ENCODE measurements around the gene PTPRG.
A peak's percentile ranks its signal among the peaks of the same experiment; 100 is the strongest.

PTPRG gene

GRCh38 chr3:61562721-61563312, 1.4 kb downstream of the PTPRG start:
- DNase-seq: peak in 5 of 14 donors; percentile 12 to 52 (median 31)

GRCh38 chr3:61563313-61564271, 2.2 kb downstream of the PTPRG start:
- DNase-seq: peak in 7 of 14 donors; percentile 20 to 56 (median 28)

GRCh38 chr3:61564395-61565059, 3.2 kb downstream of the PTPRG start:
- DNase-seq: peak in 13 of 14 donors; percentile 4 to 84 (median 59)

GRCh38 chr3:61565569-61565968, 4.2 kb downstream of the PTPRG start:
- DNase-seq: no peak

DNA sequence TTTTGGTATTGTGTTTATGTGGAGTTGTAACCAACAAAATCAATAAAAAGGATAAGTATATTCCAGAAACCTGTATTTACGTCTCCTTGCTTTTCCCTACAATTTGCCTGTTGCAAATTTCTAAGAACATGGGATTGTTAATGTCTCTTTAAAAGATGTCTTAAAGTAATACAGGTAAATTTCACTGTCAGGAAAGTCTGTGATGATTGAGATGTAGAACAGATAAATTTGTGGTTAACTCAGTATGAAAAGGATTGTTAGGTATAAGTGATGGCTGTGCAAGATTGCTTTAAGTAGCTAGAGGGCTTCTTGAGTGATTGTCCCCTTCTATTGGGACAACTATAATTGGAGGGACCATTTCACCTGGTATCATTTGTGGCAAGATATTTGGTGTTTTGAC, 6.8 kb downstream of the PTPRG start:
- DNase-seq: no peak

DNA sequence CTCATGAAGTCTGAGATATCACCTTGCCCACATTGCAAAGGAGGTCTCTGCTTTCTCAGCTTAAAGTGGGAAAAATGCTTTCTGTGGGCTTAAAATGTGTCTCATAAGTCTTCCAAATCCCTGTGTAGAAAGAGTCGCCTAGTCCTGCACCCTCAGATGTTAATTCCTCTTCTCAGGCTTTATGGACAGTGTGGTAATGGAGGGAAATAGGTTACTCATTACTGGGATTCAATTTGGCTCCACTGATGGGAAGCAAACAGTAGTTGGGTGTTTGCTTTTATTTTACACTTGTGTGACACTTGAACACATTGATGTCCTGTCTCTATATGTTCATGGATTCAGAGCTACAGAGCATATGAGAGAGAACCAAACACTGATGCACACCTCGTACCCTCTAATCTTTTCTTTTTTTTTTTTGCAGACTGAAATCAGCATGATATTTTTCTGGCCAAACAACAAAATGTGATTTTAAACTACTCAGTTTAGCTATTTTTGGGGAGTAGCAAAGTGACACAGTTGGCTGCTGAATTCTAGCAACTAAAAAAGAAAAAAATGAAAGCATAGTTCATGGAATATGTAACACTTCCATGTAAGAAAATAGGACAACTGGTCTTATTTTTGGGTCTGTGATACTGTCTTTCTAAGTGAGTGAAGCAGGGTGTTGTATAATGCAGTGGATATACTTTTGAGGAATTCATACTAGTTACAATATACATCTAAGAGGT, 8.6 kb downstream of the PTPRG start:
- DNase-seq: no peak

GRCh38 chr3:61570813-61571212, 9.4 kb downstream of the PTPRG start:
- DNase-seq: no peak

DNA sequence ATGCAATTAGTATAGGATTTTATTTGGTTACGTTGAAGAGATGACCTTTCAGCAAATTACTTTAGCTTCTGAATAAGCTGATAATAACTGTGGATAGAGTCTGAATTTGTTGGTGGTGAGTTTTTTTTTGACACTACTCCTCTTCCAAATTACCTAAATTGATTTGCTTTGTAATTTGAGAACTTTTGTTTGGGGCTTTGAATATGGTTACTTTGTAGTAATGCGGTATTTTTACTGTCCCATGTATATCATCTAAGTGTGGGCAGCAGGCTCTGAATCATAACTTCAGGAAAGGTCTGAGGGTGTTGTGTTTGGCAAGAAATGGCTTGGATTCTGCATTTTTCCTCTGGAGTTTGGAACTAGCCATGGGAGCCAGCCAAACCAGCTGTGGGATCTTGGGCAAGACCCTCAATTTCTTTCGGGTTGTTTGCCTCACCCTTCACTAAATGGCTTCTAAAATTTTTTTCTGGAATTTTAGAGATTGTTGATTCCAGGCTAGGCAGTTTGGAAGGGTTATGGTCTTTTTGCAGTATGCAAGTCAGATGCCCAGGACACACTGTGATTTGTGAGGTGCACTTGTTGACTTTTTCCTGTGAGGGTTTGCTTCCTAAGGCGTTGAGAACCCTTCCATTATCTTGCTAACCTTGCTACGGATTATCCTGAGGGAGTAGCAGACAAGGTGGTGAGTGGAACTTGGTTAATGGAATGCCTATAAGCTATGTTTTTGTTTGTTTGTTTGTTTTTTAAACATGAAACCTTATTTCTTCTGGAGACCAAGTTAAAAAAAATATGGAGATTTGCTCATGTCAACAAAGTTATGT, 10.4 kb downstream of the PTPRG start:
- DNase-seq: no peak

DNA sequence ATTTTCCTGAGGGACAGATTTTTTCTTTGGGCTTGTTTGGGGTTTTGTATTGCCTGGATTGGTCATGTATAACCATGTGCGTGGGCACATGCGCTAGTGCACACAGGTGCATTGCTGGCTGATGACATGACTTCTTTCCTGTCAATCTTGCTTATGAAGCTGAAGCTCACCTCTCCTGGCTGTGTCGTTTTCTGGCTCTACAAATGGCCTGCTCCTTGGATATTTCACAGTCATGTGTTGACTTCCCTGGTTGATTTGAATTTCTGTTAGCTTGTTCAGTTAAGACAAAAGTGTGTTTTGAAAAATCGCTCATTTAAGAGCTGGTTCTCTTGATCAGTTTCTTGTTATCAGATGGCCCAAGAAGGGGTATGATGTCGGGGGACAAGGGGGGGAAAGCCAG, 11.5 kb downstream of the PTPRG start:
- DNase-seq: no peak

DNA sequence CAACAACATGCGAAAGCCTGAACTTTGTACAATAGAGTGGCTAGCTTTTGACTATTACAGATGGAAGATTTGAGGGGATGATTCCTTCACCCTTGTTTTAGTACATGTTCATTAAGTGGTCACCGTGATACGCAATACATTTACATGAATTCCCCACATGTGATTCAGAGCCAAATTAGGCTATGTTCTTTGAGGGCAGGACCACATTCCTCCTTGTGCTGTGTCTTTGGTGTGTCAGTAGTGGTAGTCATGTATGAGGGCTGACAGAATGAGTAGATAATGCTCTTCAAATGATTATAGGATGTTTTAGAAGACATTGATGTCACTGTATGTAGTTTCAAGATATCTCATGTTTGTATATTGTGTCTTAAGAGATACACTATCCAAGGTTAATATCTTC, 12.1 kb downstream of the PTPRG start:
- DNase-seq: no peak

GRCh38 chr3:61574854-61575253, 13.5 kb downstream of the PTPRG start:
- DNase-seq: no peak

DNA sequence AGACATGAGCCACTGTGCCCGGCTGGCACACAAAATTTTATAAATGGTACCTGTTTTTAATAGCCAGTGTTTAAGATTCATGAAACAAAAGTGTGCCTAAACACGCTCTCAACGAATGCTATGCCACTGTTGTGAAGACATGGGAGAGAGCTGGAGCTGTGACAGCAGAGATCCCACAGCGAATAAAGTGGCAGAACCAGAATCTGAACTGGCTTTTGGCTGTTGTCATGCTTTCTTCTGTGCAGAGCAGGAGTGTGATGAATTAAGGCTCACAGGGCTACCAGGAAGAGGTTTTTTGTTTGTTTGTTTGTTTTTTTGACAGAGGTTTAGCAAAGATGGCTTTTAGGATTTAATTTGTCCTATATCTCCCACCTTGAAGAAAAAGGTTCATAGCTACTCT, 14.5 kb downstream of the PTPRG start:
- no peak for DNase-seq

- no peak for DNase-seq
Measured at GRCh38 chr3:61577760-61578159, 16.4 kb downstream of the PTPRG start.

- no peak for DNase-seq
Measured at GRCh38 chr3:61578667-61579367, 17.4 kb downstream of the PTPRG start.

GRCh38 chr3:61579685-61580084, 18.3 kb downstream of the PTPRG start:
- no peak for DNase-seq

- no peak for DNase-seq
Measured at GRCh38 chr3:61580982-61581643, 19.7 kb downstream of the PTPRG start.

DNA sequence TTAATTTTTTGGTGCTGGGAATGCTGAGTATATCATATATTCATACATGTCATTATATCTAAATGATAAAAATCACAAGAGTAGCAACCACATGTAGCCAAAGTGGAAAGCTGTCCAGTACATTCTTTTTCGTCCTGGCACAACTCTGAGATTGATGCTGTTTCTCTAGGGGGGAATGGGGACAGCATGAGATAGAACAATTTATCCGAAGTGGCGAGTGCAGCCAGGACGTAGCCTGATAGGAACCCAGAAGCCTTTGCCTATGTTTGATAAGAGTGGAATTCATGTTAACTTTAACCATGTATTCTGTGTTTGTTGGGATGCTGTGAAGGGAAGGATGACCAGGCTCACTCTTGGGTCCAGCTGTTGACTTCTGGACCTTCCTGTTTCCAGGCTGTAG, 20.9 kb downstream of the PTPRG start:
- DNase-seq: no peak

GRCh38 chr3:61582846-61583245, 21.5 kb downstream of the PTPRG start:
- no peak for DNase-seq

GRCh38 chr3:61583890-61584875, 22.8 kb downstream of the PTPRG start:
- no peak for DNase-seq
